Choroid plexus epithelial cell (primary cell): Measurements from ENCODE around the gene MYBBP1A.

Experiments used
- DNase-seq: peaks from one replicate; pipeline ENCODE4 v3.0.0-alpha.2; 2010; ENCODE audit warnings: low read depth
- H3K4me3 ChIP-seq: 2 replicates; pipeline ENCODE4 v1.5.1; 2011; ENCODE audit warnings: low read depth, mild to moderate bottlenecking, control low read depth, low read length, moderate library complexity
- CTCF ChIP-seq: conservative IDR thresholded peaks from 2 replicates; pipeline ENCODE4 v1.5.1; 2011; ENCODE audit warnings: low read depth, mild to moderate bottlenecking, control low read depth, inconsistent platforms, low read length, moderate library complexity

Gene MYBBP1A

GRCh38 chr17:4490109-4490591 lies 65.0 kb downstream of the MYBBP1A start:
- TF ChIP-seq CTCF = no peak
- DNase-seq = no peak
- H3K4me3 ChIP-seq = no peak overlapping the region

- peak; percentile 25 for DNase-seq
- TF ChIP-seq CTCF = no peak
- no peak overlapping the region for H3K4me3 ChIP-seq
Measured at GRCh38 chr17:4488989-4489595, 66.1 kb downstream of the MYBBP1A start.
